GM19193 (cell line): ENCODE data around the gene SOCS2.

Experiments
- POLR2A ChIP-seq: IDR thresholded peaks from 4 replicates; pipeline ENCODE4 v1.6.1; 2011; ENCODE audit not compliant: insufficient read depth, insufficient read length; ENCODE audit errors: extremely low read depth

The SOCS2 gene

DNA sequence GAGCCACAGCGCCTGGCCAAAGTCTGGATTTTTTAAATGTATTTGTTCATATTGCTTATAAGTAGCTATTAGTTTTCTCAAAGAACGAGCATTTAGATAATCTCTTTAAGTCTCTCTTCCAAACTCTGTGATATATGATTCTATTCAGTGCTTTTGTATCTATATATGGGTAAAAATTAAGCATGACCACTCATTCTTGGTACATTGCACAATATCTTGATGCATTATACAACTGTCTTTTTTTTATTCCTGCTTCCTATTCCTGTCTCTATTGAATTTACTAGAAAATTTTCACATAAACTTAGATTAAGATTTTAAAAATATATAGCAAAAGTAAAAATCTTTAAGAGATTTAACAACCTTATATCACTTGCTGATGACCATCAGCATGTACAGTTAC is 29.1 kb downstream of the SOCS2 start:
- TF ChIP-seq POLR2A, result no peak

GRCh38 chr12:93602897-93603668 is 30.6 kb downstream of the SOCS2 start:
- no peak for TF ChIP-seq POLR2A

GRCh38 chr12:93603762-93604161 is 31.3 kb downstream of the SOCS2 start:
- no peak for TF ChIP-seq POLR2A

GRCh38 chr12:93608313-93608712 is 35.8 kb downstream of the SOCS2 start:
- no peak for TF ChIP-seq POLR2A

DNA sequence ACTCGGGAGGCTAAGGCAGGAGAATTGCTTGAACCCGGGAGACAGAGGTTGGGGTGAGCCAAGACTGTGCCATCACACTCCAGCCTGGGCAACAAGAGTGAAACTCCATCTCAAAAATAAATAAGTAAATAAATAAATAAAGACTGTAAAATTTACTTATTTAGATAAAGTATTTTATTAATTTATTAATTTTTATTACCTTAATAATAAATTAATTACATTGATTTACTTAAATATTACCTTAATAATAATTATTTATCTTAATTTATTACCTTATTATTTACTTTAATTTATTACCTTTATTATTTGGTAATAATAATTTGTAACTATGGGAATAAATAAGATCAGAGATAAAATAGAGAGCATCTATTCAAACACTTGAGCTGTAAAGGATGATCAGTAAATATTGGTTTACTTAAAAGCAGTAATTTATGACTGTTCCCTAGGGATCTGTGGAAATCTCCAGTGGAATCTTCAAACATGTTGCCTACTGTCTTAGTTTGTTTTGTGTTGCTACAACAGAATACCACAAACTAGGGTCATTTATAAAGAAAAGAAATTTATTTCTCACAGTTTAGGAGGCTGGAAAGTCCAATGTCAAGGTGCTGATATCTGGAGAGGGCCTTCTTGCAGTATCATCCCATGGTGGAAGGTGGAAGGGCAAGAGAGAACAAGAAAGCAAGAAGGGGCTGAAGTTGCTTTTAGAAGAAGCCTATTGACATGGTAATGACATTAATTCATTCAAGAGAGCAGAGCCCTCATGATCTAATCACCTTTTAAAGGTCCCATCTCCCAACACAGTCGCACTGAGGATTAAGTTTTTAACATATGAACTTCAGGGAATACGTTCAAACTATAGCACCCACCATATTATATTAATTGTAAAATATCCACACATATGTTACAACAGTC is 37.1 kb downstream of the SOCS2 start:
- no peak for TF ChIP-seq POLR2A

DNA sequence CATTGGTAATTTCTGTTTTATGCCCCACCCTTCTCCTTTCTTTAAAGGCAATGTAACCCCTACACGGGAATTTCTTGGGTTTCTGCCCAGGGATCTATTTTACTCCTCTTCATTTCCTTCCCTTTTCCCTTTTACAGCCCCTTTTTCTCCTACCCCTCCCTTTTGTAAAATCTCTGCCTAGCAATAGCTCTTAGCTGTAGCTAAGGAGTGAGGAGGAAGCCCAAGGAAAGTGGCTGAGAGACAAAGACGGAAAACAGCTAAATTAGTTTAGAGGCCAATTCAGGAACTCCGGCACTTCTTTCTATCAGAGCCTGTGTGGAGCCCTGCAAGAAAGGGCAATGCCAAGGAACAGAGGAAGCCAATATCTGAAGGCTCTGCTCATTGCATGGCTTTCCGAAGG is 40.3 kb downstream of the SOCS2 start:
- TF ChIP-seq POLR2A, result no peak

GRCh38 chr12:93614917-93615596 is 42.6 kb downstream of the SOCS2 start:
- TF ChIP-seq POLR2A, result no peak

- no peak for TF ChIP-seq POLR2A
Measured at GRCh38 chr12:93616584-93617101, 44.2 kb downstream of the SOCS2 start.

DNA sequence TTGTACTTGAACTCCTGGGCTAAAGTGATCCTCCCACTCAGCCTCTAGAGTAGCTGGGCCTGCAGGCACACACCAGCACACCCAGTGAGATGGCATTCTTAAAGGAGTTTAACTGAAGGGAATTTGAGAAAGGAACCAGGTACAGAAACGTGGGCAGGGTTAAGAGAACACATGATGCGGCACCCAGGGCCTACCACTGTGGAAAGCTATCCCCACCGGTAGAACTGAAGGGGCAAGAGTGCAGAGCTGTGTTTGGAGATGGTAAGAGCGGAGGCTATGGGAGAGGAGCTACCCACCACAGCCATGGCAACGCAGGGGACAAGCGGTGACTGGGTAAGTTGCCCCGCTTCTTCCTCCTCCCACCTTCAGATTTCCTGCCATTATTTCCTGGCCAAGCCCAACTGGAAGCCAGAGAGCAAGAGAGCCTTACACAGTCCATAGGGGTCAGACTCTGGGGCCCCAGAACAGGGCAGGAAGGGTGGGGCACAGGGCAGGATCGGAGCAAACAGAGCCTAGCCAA is 46.5 kb downstream of the SOCS2 start:
- no peak for TF ChIP-seq POLR2A

GRCh38 chr12:93621986-93622385 is 49.5 kb downstream of the SOCS2 start:
- no peak for TF ChIP-seq POLR2A

DNA sequence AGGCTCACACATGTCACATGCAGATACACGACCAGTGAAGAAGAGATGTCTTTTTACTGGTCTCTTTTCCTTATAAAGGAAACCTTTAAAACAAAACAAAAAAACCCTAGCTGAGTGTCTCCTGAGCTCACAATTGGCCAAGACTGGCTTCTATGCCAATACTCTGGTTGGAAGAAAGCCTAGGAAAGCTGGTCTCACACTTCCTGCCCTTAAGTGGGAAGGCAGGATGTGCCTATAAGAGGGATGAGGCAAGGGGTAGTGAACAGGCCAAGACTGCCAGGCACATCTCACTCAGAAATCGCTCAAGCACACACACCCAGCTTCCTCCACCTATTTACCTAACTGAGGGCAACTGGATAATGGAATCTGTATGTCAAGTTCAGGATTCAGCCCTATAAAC is 50.0 kb downstream of the SOCS2 start:
- TF ChIP-seq POLR2A, result no peak

- no peak for TF ChIP-seq POLR2A
Measured at GRCh38 chr12:93624595-93625294, 52.3 kb downstream of the SOCS2 start.

DNA sequence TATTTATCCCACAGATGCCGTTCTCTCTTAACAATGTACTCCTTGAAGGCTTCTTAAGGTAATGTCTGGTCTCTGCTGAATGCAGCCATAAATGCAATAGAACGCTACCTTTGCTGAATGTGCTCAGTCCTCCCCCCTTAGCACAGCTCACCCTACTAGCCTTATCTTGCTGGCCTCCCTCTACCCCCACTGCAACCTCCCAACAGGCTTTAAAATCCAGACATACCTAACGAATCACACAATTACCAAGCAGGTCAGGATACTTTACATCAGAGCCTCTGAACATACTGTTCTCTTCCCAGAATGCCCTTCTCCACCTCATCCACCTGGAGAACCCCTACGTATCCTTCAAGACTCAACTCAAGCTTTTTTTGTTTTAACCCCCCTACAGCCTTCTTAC is 53.7 kb downstream of the SOCS2 start:
- no peak for TF ChIP-seq POLR2A
